HG03520 (cell line): ENCODE measurements around the gene ZNF148.

Experiments
- ATAC-seq: cut with Tn5 transposase; IDR thresholded peaks from one replicate; pipeline ENCODE4 v1.9.1; 2021; ENCODE audit warnings: mild to moderate bottlenecking, moderate library complexity; ENCODE audit not compliant: unreplicated experiment

The ZNF148 gene

DNA sequence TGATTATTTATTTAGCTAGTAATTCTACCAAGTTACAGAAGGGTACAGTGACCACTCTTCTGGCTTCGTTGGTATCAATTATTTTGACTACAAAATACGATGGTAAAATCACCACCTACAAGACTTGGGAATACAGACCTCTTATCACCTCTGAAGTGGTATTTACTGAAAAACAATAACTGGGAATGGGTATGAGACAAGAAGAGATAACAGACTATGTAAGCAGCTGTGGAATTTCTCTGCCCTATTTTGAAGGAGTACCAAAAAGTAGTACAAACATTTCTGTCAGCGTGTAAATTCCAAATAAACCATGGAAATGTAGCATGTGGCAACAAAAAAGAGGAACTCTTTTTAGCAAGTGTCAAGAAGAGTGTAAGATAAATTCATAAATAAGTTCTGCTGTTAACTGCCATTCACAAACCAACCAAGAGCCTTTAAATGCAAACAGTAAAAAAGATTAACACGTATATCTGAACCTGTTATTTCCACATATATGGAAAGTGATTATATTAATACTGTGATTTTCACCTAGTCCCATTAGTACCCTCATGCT, 85.6 kb downstream of the ZNF148 start:
- ATAC-seq = no peak

DNA sequence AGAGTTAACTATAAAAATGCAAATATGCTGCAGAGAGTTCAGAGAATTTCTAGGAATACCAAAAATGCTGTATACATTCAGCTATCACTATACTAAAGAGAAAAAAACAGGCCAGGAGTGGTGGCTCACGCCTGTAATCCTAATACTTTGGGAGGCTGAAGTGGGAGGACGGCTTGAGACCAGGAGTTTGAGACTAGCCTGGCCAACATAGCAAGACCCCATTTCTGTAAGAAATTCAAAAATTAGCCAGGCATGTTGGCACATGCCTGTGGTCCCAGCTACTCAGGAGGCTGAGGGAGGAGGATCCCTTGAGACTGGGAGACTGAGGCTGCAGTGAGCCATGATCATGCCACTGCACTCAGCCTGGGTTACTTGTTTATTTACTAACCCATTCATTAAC, 87.9 kb downstream of the ZNF148 start:
- no peak for ATAC-seq

DNA sequence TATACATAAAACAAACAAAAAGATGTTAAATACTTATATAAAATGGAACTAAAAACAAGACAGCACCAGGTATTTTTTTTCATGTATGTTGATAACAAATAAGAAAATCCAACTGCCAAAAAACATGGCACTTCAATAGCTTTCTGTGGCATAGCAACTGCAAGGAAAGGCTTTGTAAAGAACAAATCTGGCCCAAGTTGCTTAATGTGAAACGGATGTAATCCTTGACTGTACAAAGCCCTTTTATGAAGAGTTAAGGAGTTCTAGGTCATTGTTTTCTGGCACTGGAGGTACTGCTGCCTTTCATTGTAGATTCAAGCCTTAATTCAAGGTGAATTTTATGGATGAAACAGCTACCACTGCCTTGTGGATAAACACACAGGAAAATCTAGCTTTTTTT, 93.7 kb downstream of the ZNF148 start:
- no peak for ATAC-seq

- no peak for ATAC-seq
Measured at GRCh38 chr3:125280668-125281361, 94.3 kb downstream of the ZNF148 start.

GRCh38 chr3:125278155-125278554, 97.0 kb downstream of the ZNF148 start:
- ATAC-seq = no peak

DNA sequence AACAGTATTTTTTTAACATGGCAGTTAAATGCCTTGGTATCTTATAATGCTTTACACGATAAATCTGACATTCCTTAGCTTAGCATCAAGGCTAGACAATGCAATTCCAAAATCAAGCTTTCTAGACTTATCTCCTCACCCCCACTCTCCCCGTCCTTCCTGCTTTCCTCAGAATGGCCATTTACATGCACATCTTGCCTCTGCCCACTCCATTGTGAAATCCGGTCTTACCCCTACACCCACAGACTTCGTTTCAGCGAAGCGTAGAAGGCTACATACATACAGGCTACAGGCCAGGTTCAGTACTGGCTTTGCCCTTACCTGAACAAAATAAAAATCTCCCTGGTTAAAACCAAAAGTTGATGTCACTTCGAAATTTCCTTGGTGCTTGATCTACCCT, 104.0 kb downstream of the ZNF148 start:
- ATAC-seq = no peak

DNA sequence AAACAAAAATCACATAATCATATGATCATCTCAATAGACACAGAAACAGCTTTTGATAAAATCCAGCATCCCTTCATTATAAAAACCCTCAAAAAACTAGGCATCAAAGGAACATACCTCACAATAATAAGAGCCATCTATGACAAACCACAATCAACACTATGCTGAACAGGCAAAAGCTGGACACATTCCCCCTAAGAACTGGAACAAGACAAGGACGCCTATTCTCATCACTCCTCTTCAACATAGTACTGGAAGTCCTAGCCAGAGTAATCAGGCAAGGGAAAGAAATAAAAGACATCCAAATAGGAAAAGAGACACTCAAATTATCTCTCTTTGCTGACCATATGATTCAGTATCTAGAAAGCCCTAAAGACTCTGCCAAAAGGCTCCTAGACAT, 107.7 kb downstream of the ZNF148 start:
- no peak for ATAC-seq

GRCh38 chr3:125266971-125267370, 108.2 kb downstream of the ZNF148 start:
- no peak for ATAC-seq

GRCh38 chr3:125262161-125262560, 113.0 kb downstream of the ZNF148 start:
- ATAC-seq = no peak

DNA sequence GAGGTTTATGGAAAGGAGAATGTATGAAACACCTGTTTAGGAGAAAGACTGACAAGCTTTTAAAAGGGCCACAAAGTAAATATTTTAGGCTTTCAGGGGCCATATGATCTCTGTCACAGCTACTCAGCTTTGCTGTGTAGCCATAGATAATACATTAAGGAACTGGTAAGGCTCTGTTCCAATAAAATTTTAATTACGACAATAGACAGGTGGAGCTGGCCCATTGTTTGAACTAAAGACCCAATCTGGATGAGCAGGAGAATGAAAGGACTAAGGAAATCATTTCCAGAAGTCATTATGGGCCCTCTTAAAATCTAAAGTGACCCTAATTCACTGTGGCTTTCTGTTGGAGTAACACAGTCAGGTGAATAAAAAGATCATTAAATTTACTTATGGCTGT, 114.1 kb downstream of the ZNF148 start:
- no peak for ATAC-seq

DNA sequence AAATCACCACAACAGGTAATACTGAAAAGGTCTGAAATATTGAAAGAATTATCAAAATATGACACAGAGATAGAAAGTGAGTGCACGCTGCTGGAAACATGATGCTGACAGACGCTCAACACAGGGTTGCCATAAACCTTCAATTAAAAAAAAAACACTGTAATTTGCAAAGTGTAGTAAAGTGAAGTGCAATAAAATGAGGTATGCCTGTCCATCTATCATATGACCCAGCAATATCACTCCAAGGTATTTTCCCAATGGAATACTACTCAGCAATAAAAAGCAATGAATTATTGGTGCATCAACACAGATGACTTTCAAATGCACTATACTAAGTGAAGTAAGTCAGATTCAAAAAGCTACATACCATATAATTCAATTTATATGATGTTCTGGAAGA, 115.0 kb downstream of the ZNF148 start:
- ATAC-seq = no peak

GRCh38 chr3:125257536-125257935, 117.6 kb downstream of the ZNF148 start:
- ATAC-seq = no peak

- ATAC-seq = no peak
Measured at GRCh38 chr3:125256675-125257074, 118.5 kb downstream of the ZNF148 start.

DNA sequence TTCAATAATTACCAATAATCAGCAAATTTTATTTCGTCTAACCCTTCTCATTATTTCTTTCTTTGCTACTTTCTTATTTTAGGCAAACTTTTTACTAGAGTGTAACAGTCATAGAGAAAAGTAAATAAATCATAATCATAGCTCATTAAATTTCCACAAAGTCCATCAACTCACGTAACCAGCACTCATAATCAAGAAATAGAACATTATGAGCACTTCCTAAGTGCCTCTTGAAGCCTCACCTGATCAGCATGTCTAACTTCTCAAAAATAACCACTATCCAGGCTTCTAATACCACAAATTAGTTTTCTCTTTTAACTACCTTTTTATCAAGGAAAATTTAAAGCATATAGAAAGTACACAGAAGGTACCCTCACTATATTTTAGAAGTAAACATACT, 124.2 kb downstream of the ZNF148 start:
- no peak for ATAC-seq

DNA sequence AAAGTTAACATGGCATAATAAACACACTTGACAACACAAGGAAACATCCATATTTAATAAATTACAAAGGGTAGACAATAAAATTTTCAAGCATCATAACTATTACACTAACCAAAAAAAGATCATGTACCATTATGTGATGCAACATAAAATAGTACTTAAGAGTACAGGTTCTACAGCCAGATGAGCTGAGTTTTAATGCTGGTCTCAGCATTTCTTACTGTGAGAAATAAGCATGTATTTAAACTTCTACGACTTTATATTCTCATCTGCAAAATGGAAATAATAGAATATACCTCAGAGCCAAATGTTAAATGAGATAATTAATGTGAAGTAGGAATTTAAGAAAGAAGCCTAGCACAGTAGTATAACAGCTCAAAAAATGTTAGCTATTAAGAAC, 128.9 kb downstream of the ZNF148 start:
- no peak for ATAC-seq

DNA sequence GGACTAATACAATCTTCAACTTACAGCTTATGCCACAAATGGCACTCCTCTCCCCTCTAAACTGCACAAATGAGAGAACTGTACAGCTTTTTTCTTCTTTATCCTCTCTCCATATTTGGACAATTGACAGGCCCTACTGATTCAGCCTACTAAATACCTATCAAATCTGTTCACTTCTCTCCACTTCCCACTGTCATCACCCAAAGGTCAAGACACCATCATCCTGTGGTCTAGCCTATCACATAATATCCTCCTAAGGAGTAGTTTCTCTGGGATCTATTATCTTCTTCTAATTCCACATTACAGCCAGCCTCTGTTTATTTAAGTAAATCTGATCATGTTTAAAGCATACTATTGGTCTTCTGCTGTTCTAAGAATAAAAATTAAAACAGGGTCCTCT, 129.6 kb downstream of the ZNF148 start:
- ATAC-seq = no peak

- ATAC-seq = no peak
Measured at GRCh38 chr3:125240496-125240895, 134.6 kb downstream of the ZNF148 start.

- ATAC-seq = no peak
Measured at GRCh38 chr3:125239266-125239665, 135.9 kb downstream of the ZNF148 start.

- no peak for ATAC-seq
Measured at GRCh38 chr3:125238759-125239158, 136.4 kb downstream of the ZNF148 start.

DNA sequence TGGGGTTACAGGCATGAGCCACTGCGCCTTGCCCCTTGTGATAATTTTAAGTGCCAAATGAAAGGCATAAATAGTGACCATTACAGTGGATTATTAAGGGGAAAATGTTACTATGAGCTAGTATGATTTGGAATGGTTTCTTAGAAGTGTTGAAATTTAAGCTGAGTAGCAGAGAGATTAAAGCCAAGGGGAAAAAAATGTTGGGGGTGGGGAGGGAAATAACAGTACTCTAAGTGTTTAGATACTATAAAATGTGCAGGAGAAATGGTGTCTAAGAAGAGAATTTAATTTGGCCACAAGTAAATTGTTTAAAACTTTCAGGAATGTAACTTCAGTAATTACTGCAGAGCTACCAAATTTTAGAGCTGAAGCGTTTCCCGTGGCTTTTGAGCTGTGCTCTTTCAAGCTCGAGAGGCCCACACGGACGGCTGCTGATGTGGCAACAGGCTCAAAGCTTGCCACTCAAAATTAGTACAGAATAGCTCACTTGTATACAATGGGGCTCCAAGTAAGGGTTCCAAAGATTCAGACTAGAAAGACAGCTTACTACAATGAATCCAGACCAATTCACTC, 138.7 kb downstream of the ZNF148 start:
- no peak for ATAC-seq

DNA sequence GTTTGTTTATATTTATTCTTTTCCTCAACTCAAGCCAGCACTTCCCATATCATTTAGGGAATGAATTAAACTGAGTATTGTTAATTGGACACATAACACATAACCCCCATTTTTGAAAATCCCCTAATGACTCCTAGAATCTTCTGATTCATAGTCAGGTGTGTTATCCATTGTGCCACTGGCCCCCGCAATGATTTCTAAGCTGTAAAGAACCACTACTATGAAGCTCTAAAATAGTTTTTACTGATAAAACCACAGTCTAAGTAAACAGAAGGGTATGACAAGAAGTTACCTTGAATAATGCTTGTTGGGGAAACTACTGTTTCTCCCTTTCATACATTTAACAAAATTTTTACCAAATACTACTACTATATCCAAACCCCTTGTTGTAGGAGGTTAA, 140.3 kb downstream of the ZNF148 start:
- ATAC-seq = no peak

- no peak for ATAC-seq
Measured at GRCh38 chr3:125232401-125232800, 142.7 kb downstream of the ZNF148 start.

DNA sequence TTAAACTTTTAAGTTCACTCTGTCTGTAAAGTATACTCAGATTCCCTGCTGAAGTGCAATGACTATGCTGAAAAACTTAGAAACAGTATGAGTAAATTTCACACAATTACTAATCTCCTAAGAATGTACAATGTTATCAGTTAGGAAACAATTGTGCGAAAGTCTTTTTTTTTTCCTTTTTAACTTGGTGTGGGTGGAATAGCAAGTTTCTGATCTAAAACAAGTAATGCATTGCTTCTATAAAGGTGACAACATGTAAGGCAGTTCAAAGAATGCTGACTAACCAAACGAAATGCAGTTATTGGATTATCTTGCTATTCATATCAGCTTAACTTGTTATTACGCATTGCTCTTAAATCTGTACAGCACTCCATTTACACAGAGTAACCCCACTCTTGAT, 143.2 kb downstream of the ZNF148 start:
- ATAC-seq = no peak
